Measurements from ENCODE around the gene SIX1.

DNA sequence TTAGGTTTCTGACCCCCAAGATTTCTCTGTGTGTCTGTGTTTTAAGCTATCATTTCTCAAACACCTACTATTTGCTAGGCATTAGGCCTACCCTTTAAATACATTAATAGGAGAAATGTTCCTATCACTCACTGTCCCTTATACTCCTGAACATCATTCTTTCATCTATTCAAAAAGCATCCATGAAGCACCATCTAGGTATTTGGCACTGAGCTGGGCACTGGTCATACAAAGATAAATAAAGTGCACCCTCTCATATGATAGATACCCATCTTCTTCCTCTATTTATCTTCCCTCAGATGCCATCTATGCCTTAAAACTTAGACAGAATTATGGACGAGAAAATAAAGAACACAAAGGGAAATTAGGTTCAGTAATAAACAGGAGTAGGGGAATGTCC is 20.4 kb downstream of the SIX1 start:
- TF ChIP-seq ZNF610 (tag by site-specific recombination; IDR thresholded peaks at IDR 0.05; ENCODE audit: borderline replicate concordance) = no peak
- TF ChIP-seq, protein P1, sequence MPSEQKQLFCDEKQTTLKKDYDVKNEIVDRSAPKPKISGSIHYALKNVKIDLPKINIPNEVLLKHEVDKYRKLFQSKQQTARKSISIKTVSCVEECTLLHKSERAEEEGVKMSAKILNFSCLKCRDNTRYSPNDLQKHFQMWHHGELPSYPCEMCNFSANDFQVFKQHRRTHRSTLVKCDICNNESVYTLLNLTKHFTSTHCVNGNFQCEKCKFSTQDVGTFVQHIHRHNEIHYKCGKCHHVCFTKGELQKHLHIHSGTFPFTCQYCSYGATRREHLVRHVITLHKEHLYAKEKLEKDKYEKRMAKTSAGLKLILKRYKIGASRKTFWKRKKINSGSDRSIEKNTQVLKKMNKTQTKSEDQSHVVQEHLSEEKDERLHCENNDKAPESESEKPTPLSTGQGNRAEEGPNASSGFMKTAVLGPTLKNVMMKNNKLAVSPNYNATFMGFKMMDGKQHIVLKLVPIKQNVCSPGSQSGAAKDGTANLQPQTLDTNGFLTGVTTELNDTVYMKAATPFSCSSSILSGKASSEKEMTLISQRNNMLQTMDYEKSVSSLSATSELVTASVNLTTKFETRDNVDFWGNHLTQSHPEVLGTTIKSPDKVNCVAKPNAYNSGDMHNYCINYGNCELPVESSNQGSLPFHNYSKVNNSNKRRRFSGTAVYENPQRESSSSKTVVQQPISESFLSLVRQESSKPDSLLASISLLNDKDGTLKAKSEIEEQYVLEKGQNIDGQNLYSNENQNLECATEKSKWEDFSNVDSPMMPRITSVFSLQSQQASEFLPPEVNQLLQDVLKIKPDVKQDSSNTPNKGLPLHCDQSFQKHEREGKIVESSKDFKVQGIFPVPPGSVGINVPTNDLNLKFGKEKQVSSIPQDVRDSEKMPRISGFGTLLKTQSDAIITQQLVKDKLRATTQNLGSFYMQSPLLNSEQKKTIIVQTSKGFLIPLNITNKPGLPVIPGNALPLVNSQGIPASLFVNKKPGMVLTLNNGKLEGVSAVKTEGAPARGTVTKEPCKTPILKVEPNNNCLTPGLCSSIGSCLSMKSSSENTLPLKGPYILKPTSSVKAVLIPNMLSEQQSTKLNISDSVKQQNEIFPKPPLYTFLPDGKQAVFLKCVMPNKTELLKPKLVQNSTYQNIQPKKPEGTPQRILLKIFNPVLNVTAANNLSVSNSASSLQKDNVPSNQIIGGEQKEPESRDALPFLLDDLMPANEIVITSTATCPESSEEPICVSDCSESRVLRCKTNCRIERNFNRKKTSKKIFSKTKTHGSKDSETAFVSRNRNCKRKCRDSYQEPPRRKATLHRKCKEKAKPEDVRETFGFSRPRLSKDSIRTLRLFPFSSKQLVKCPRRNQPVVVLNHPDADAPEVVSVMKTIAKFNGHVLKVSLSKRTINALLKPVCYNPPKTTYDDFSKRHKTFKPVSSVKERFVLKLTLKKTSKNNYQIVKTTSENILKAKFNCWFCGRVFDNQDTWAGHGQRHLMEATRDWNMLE (tag by site-specific recombination; conservative IDR thresholded peaks at IDR 0.05; ENCODE audit: low read depth) = no peak
- TF ChIP-seq, protein P2, sequence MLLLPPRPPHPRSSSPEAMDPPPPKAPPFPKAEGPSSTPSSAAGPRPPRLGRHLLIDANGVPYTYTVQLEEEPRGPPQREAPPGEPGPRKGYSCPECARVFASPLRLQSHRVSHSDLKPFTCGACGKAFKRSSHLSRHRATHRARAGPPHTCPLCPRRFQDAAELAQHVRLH (tag by site-specific recombination; IDR thresholded peaks at IDR 0.05) = no peak
- TF ChIP-seq, protein P3, sequence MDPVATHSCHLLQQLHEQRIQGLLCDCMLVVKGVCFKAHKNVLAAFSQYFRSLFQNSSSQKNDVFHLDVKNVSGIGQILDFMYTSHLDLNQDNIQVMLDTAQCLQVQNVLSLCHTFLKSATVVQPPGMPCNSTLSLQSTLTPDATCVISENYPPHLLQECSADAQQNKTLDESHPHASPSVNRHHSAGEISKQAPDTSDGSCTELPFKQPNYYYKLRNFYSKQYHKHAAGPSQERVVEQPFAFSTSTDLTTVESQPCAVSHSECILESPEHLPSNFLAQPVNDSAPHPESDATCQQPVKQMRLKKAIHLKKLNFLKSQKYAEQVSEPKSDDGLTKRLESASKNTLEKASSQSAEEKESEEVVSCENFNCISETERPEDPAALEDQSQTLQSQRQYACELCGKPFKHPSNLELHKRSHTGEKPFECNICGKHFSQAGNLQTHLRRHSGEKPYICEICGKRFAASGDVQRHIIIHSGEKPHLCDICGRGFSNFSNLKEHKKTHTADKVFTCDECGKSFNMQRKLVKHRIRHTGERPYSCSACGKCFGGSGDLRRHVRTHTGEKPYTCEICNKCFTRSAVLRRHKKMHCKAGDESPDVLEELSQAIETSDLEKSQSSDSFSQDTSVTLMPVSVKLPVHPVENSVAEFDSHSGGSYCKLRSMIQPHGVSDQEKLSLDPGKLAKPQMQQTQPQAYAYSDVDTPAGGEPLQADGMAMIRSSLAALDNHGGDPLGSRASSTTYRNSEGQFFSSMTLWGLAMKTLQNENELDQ (tag by site-specific recombination; IDR thresholded peaks at IDR 0.05; ENCODE audit: low read depth) = no peak
- TF ChIP-seq, protein P4, sequence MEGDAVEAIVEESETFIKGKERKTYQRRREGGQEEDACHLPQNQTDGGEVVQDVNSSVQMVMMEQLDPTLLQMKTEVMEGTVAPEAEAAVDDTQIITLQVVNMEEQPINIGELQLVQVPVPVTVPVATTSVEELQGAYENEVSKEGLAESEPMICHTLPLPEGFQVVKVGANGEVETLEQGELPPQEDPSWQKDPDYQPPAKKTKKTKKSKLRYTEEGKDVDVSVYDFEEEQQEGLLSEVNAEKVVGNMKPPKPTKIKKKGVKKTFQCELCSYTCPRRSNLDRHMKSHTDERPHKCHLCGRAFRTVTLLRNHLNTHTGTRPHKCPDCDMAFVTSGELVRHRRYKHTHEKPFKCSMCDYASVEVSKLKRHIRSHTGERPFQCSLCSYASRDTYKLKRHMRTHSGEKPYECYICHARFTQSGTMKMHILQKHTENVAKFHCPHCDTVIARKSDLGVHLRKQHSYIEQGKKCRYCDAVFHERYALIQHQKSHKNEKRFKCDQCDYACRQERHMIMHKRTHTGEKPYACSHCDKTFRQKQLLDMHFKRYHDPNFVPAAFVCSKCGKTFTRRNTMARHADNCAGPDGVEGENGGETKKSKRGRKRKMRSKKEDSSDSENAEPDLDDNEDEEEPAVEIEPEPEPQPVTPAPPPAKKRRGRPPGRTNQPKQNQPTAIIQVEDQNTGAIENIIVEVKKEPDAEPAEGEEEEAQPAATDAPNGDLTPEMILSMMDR (tag by site-specific recombination; IDR thresholded peaks at IDR 0.05) = no peak
- no peak for TF ChIP-seq ZNF292 (tag by site-specific recombination; IDR thresholded peaks at IDR 0.05; ENCODE audit: borderline replicate concordance, low read depth)
- no peak for TF ChIP-seq MEIS1 (CRISPR knock-in tag; IDR thresholded peaks at IDR 0.05; ENCODE audit: borderline replicate concordance)
- TF ChIP-seq ZNF114 (tag by site-specific recombination; IDR thresholded peaks at IDR 0.05) = no peak
- TF ChIP-seq KLF10 (tag by site-specific recombination; IDR thresholded peaks at IDR 0.05) = no peak
- TF ChIP-seq ZNF621 (tag by site-specific recombination; IDR thresholded peaks at IDR 0.05) = no peak
- no peak for TF ChIP-seq ZNF768 (tag by site-specific recombination; IDR thresholded peaks at IDR 0.05)
- TF ChIP-seq YY1 (tag by site-specific recombination; IDR thresholded peaks at IDR 0.05) = no peak
- TF ChIP-seq, protein P5, sequence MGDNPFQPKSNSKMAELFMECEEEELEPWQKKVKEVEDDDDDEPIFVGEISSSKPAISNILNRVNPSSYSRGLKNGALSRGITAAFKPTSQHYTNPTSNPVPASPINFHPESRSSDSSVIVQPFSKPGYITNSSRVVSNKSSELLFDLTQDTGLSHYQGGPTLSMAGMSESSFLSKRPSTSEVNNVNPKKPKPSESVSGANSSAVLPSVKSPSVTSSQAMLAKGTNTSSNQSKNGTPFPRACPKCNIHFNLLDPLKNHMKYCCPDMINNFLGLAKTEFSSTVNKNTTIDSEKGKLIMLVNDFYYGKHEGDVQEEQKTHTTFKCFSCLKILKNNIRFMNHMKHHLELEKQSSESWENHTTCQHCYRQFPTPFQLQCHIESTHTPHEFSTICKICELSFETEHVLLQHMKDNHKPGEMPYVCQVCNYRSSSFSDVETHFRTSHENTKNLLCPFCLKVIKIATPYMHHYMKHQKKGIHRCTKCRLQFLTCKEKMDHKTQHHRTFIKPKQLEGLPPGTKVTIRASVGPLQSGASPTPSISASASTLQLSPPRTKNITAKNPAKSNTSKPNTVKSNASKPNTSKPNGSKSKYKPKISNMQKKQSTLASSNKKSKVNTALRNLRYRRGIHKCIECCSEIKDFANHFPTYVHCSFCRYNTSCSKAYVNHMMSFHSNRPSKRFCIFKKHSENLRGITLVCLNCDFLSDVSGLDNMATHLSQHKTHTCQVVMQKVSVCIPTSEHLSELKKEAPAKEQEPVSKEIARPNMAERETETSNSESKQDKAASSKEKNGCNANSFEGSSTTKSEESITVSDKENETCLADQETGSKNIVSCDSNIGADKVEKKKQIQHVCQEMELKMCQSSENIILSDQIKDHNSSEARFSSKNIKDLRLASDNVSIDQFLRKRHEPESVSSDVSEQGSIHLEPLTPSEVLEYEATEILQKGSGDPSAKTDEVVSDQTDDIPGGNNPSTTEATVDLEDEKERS (tag by site-specific recombination; IDR thresholded peaks at IDR 0.05) = no peak
- TF ChIP-seq ZNF747 (tag by site-specific recombination; IDR thresholded peaks at IDR 0.05) = no peak
